SU-DHL-6 (cell line): ENCODE results near the gene ELFN2.

Experiments used
- H2AFZ ChIP-seq: fragments of 200-600 bp; sonication (generic); 2 replicates; pipeline ENCODE4 v1.6.1; 2014; ENCODE audit warnings: low read depth, mild to moderate bottlenecking, moderate library complexity, mixed read lengths, antibody characterized with exemption, low read length; ENCODE audit not compliant: severe bottlenecking
- H3F3A ChIP-seq: fragments of 200-600 bp; shearing (Covaris generic); 2 replicates; pipeline ENCODE4 v1.6.0; 2016; ENCODE audit warnings: antibody characterized with exemption, mild to moderate bottlenecking; ENCODE audit not compliant: insufficient read depth
- H3K27ac ChIP-seq: fragments of 200-600 bp; sonication (generic); 2 replicates; pipeline ENCODE4 v1.5.1; 2016; ENCODE audit warnings: low read depth, mild to moderate bottlenecking, low read length, moderate library complexity, mixed read lengths
- H3K27me3 ChIP-seq: fragments of 200-600 bp; sonication (generic), shearing (Covaris generic); 2 replicates; pipeline ENCODE4 v1.6.0; 2014; ENCODE audit warnings: mild to moderate bottlenecking, low read length
- H3K36me3 ChIP-seq: fragments of 200-600 bp; sonication (generic); 2 replicates; pipeline ENCODE4 v1.6.1; 2014; ENCODE audit warnings: mild to moderate bottlenecking, low read length, mixed read lengths
- H3K4me2 ChIP-seq: fragments of 300-600, 200-600 bp; shearing (Covaris generic), sonication (generic); 2 replicates; pipeline ENCODE4 v1.6.0; 2014; ENCODE audit warnings: low read length, low read depth, mild to moderate bottlenecking; ENCODE audit not compliant: poor library complexity, severe bottlenecking
- H3K4me3 ChIP-seq: fragments of 200-600 bp; sonication (generic); 2 replicates; pipeline ENCODE4 v1.5.1; 2014; ENCODE audit warnings: antibody characterized with exemption, low read length, mild to moderate bottlenecking, mixed read lengths; ENCODE audit not compliant: insufficient read depth, poor library complexity, severe bottlenecking
- H3K79me2 ChIP-seq: fragments of 200-600 bp; sonication (generic); 2 replicates; pipeline ENCODE4 v1.6.1; 2014; ENCODE audit warnings: mild to moderate bottlenecking, low read length, moderate library complexity; ENCODE audit not compliant: insufficient read depth
- H3K9ac ChIP-seq: fragments of 200-600 bp; sonication (generic); 2 replicates; pipeline ENCODE4 v1.7.0; 2014; ENCODE audit warnings: mild to moderate bottlenecking, low read length
- H3K9me2 ChIP-seq: fragments of 200-600 bp; sonication (generic); replicated peaks from 2 replicates; pipeline ENCODE4 v1.6.1; 2014; ENCODE audit warnings: low read length; ENCODE audit not compliant: insufficient read depth
- H3K9me3 ChIP-seq: fragments of 200-600 bp; sonication (generic); 2 replicates; pipeline ENCODE4 v1.6.1; 2014; ENCODE audit warnings: low read length, mixed read lengths; ENCODE audit not compliant: insufficient read depth
- H4K20me1 ChIP-seq: fragments of 200-600 bp; sonication (generic); 2 replicates; pipeline ENCODE4 v1.6.1; 2014; ENCODE audit warnings: low read depth, mild to moderate bottlenecking, antibody characterized with exemption, low read length, moderate library complexity, mixed read lengths
- EZH2phosphoT487 ChIP-seq: fragments of 200-600 bp; sonication (generic), shearing (Covaris generic); conservative IDR thresholded peaks from 2 replicates; pipeline ENCODE4 v1.6.1; 2018; ENCODE audit warnings: mild to moderate bottlenecking, antibody characterized with exemption, low read length, moderate library complexity, mixed read lengths
- TF ChIP-seq, protein P1 (sequence below): fragments of 200-600 bp; sonication (generic); IDR thresholded peaks from one replicate; pipeline ENCODE4 v1.5.1; 2017; ENCODE audit warnings: antibody characterized with exemption, mild to moderate bottlenecking, low read length, moderate library complexity; ENCODE audit not compliant: insufficient read depth, poor library complexity, severe bottlenecking

Gene ELFN2

DNA sequence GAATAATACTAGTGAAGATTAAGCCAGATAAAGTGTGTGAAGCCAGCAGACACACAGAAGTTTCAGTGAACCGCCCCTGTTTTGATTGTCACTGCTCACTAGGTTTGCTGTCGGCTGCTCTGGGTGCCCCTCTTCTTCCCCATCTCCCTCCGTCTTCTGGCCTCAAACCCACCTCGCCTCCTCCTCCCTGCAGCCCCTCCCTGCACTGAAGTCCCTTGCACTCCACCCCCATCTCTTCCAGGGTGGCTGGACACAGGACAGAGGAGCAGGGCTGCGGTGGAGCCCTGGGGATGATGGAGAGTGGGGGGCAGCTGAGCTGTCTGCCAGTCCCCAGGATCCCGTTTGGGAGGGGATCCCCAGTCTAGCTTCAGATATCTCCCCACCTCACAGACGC lies 91.5 kb downstream of the ELFN2 start:
- no peak overlapping the region for H3K9ac ChIP-seq
- H3K4me2 ChIP-seq, result no peak overlapping the region
- H4K20me1 ChIP-seq, result no peaks in the 10 kb centered on the region
- TF ChIP-seq, protein P1, sequence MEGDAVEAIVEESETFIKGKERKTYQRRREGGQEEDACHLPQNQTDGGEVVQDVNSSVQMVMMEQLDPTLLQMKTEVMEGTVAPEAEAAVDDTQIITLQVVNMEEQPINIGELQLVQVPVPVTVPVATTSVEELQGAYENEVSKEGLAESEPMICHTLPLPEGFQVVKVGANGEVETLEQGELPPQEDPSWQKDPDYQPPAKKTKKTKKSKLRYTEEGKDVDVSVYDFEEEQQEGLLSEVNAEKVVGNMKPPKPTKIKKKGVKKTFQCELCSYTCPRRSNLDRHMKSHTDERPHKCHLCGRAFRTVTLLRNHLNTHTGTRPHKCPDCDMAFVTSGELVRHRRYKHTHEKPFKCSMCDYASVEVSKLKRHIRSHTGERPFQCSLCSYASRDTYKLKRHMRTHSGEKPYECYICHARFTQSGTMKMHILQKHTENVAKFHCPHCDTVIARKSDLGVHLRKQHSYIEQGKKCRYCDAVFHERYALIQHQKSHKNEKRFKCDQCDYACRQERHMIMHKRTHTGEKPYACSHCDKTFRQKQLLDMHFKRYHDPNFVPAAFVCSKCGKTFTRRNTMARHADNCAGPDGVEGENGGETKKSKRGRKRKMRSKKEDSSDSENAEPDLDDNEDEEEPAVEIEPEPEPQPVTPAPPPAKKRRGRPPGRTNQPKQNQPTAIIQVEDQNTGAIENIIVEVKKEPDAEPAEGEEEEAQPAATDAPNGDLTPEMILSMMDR, result no peak
- no peak for TF ChIP-seq EZH2phosphoT487
- no peaks in the 10 kb centered on the region for H3K36me3 ChIP-seq
- no peak overlapping the region for H3K4me3 ChIP-seq
- H3K79me2 ChIP-seq, result no peaks in the 10 kb centered on the region
- H3K9me2 ChIP-seq, result no peaks in the 10 kb centered on the region
- no peaks in the 10 kb centered on the region for H3F3A ChIP-seq
- H3K27me3 ChIP-seq, result no peaks in the 10 kb centered on the region
- H3K9me3 ChIP-seq, result no peaks in the 10 kb centered on the region
- H3K27ac ChIP-seq, result no peak overlapping the region
- H2AFZ ChIP-seq, result no peak overlapping the region

DNA sequence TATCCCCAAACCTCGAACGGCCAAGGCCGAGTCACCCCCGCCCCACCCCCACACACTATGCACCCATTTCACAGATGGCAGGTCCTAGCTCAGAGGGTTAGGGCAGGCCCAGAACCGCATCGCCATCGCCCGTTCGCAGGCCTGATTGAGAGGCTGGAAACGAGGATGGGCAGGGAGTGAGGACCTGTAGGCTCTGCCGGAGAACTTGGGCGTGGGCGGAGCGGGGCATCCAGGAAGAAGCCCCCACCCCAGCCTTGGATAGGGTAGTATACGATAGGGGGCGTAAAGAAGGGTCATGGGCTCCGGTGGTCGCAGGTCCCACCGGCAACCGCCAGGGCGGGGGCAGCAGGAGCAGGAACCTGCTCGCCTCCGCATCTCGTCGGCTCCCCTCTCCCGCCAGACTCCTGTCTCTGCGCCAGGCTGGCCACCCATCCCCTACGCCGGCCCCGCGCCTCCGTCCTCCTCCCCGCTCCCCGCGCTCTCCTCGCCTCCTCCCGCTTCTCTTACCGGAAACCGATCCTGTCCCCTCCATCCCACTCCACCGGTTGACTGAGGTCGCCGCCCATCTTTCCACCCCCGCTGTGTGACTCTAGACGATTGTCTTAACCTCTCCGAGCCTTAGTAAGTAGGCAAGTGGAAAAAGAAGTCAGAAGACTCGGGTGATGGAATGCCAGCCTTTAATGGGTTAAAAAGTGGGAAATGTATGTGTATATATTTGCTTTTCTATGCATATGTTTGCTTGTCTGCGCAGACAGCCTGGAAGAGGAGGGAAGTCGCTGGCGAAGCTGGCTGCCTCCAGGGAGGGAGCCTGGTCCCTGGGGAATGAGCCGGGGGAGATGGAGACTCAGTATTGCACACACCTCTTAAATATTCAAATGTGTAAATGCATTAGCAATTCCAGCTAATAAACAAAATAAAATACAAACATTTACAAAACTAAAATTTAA lies 92.1 kb downstream of the ELFN2 start:
- H3K36me3 ChIP-seq, result no peaks in the 10 kb centered on the region
- H3K27me3 ChIP-seq, result no peaks in the 10 kb centered on the region
- H3K9me2 ChIP-seq, result no peaks in the 10 kb centered on the region
- TF ChIP-seq EZH2phosphoT487, result no peak
- TF ChIP-seq, protein P1, result no peak
- no peak overlapping the region for H3K27ac ChIP-seq
- H4K20me1 ChIP-seq, result no peaks in the 10 kb centered on the region
- no peaks in the 10 kb centered on the region for H3K79me2 ChIP-seq
- no peak overlapping the region for H3K4me2 ChIP-seq
- no peaks in the 10 kb centered on the region for H3K9me3 ChIP-seq
- H2AFZ ChIP-seq, result no peak overlapping the region
- no peaks in the 10 kb centered on the region for H3F3A ChIP-seq
- no peak overlapping the region for H3K4me3 ChIP-seq
- H3K9ac ChIP-seq, result no peak overlapping the region

DNA sequence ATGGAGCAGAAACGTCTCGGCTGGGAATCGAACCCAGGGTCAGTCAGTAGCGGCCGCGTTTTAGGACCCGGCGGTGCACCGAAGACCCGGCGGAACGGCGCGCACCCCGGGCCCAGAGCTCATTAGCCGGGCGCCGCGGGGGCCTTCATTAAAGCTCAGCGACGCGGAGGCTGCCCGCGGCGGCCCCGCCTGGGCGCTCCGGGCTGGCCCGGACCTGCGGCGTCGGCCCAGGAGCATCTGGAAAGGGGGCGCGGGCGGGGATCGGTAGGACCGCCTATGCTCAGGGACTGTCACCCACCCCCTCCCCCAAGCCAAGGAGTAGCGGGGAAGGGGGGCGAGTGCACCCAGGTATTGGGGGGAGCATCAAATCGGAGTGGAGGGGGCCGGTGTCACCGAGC lies 92.8 kb downstream of the ELFN2 start:
- H4K20me1 ChIP-seq, result no peaks in the 10 kb centered on the region
- no peaks in the 10 kb centered on the region for H3K36me3 ChIP-seq
- no peak overlapping the region for H3K4me3 ChIP-seq
- no peak overlapping the region for H2AFZ ChIP-seq
- H3K9me3 ChIP-seq, result no peaks in the 10 kb centered on the region
- H3F3A ChIP-seq, result no peaks in the 10 kb centered on the region
- no peak overlapping the region for H3K27ac ChIP-seq
- H3K79me2 ChIP-seq, result no peaks in the 10 kb centered on the region
- no peak overlapping the region for H3K4me2 ChIP-seq
- no peak overlapping the region for H3K9ac ChIP-seq
- H3K9me2 ChIP-seq, result no peaks in the 10 kb centered on the region
- H3K27me3 ChIP-seq, result no peaks in the 10 kb centered on the region
- no peak for TF ChIP-seq EZH2phosphoT487

DNA sequence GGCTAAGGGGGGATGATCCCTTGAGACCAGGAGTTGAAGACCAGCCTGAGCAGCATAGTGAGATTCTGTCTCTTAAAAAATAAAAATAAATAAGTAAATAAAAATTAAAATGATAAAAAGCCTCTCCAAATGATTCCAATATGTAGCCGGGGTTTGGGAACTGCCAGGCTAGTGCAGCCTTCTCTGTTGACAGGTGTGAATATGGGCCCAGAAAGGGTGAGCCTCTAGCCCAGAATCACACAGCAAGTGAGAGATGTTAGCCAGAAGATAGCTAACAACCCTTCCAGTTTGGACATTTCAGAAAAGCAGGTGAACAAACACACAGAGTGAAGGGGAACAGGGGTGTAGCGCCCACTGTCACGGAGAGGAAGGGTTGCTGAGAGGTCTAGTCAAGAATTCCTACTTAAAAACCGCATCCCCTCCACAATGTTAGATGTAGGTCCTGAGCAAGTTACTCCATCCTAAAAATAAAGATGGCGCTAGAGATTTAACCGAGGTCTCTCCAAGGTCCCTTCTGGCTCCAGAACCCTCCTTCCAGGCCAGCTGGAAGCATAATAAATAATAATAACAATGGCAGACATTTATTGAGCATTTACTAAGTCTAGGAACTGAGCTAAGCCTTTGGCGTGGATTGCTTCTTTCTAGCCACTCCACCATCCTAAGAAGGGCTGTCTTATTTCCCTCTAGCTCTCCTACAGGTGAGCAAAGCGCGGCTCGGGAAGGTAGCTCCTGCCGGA lies 93.4 kb downstream of the ELFN2 start:
- H3K36me3 ChIP-seq, result no peaks in the 10 kb centered on the region
- H3F3A ChIP-seq, result no peaks in the 10 kb centered on the region
- no peak overlapping the region for H3K4me3 ChIP-seq
- no peaks in the 10 kb centered on the region for H3K9me3 ChIP-seq
- no peak overlapping the region for H3K9ac ChIP-seq
- H3K79me2 ChIP-seq, result no peaks in the 10 kb centered on the region
- no peaks in the 10 kb centered on the region for H4K20me1 ChIP-seq
- H3K27me3 ChIP-seq, result no peaks in the 10 kb centered on the region
- H3K9me2 ChIP-seq, result no peaks in the 10 kb centered on the region
- no peak overlapping the region for H2AFZ ChIP-seq
- no peak overlapping the region for H3K27ac ChIP-seq
- H3K4me2 ChIP-seq, result no peak overlapping the region
- no peak for TF ChIP-seq EZH2phosphoT487
- TF ChIP-seq, protein P1, result no peak
